K562 (cell line): ENCODE measurements around the gene ERVMER34-1. TPM values are rescaled to one million over a fixed set of nuclear protein-coding genes. Genes with fewer than 3 reads are reported as not detected.

Experiments
- ATAC-seq: fragments of 200-7000 bp; cut with Tn5 transposase; 3 replicates; pipeline ENCODE4 v1.9.1; 2020; ENCODE audit warnings: moderate library complexity
- BruUV-seq: library from RNA; stranded (reverse); fragments of 400-500 nt; replicated peaks from 2 replicates; lab custom pipeline; 2021; lab: Mats Ljungman, UMichigan
- CTCF ChIA-PET: fragments of 300-600 bp; formaldehyde crosslinking; extraction: SDS; loops from one replicate; lab custom pipeline; 2021; ENCODE audit warnings: low intra/inter-chr PET ratio; lab: Yijun Ruan, JAX
- POLR2A ChIA-PET: fragments of 300-600, 350-650 bp; sonication (Branson Sonifier 250); formaldehyde crosslinking; extraction: SDS; loops from one replicate; lab custom pipeline; 2021; ENCODE audit warnings: antibody characterized with exemption, inconsistent platforms; lab: Yijun Ruan, JAX
- DNase-seq, 4 experiments: peaks; one replicate each; pipeline versions ENCODE4 v3.0.0 to v3.0.0-alpha.2; 2011 to 2018; ENCODE audit warnings: low spot score in 3 of 4, mixed read lengths in 3 of 4; ENCODE audit errors: extremely low read depth in 1 of 4
- FAIRE-seq: peaks from 2 replicates; lab custom pipeline; 2011; peaks lifted over from hg19 to GRCh38; lab: Jason Lieb, UNC
- H2AFZ ChIP-seq: 2 replicates; pipeline ENCODE4 v1.6.0; 2011; ENCODE audit warnings: low read depth, low read length, control low read depth, inconsistent platforms
- H3K27ac ChIP-seq: fragments of 200-600 bp; 3 replicates; pipeline ENCODE4 v1.8.0; 2011; ENCODE audit warnings: low read depth, mild to moderate bottlenecking, control low read depth, inconsistent platforms, low read length, moderate library complexity, mixed read lengths; ENCODE audit errors: extremely low read depth
- H3K27me3 ChIP-seq, 2 experiments: fragments of 300-600 bp in 1 of 2; 2 replicates in 1 of 2; 3 replicates in 1 of 2; pipeline versions ENCODE4 v1.6.0 to v1.8.0; 2011; ENCODE audit warnings: inconsistent platforms in 2 of 2, low read length in 2 of 2, mild to moderate bottlenecking in 1 of 2, mixed read lengths in 1 of 2, moderate library complexity in 1 of 2; ENCODE audit not compliant: control insufficient read depth in 2 of 2, insufficient read depth in 2 of 2
- H3K36me3 ChIP-seq: fragments of 300-600 bp; 3 replicates; pipeline ENCODE4 v1.8.0; 2011; ENCODE audit warnings: mild to moderate bottlenecking, low read length, inconsistent platforms; ENCODE audit not compliant: control insufficient read depth, insufficient read depth
- H3K4me1 ChIP-seq, 2 experiments: fragments of 200-600 bp in 1 of 2; replicated peaks in 1 of 2; 2 replicates in 1 of 2; 3 replicates in 1 of 2; pipeline versions ENCODE4 v1.5.1 to v1.8.0; 2011; ENCODE audit warnings: inconsistent platforms in 2 of 2, low read length in 2 of 2, mild to moderate bottlenecking in 1 of 2, mixed read lengths in 1 of 2, moderate library complexity in 1 of 2; ENCODE audit not compliant: control insufficient read depth in 2 of 2, insufficient read depth in 2 of 2
- H3K4me2 ChIP-seq: 2 replicates; pipeline ENCODE4 v1.6.1; 2011; ENCODE audit warnings: low read length, control low read depth, inconsistent platforms, mixed read lengths; ENCODE audit not compliant: insufficient read depth
- H3K4me3 ChIP-seq: fragments of 200-600 bp; sonication (generic), shearing (Covaris generic); 2 replicates; pipeline ENCODE4 v1.5.1; 2016; ENCODE audit warnings: control low read depth, inconsistent platforms
- H3K79me2 ChIP-seq: fragments of 200-600 bp; 3 replicates; pipeline ENCODE4 v1.8.0; 2011; ENCODE audit warnings: low read length, inconsistent platforms; ENCODE audit not compliant: control insufficient read depth, insufficient read depth
- H3K9ac ChIP-seq, 2 experiments: 2 replicates each; pipeline versions ENCODE4 v1.6.0 to v1.6.1; 2011; ENCODE audit warnings: low read depth in 2 of 2, low read length in 2 of 2, control low read depth in 1 of 2, inconsistent platforms in 1 of 2, mild to moderate bottlenecking in 1 of 2, mixed read lengths in 1 of 2; ENCODE audit not compliant: insufficient read depth in 1 of 2
- H3K9me1 ChIP-seq: one replicate; pipeline ENCODE4 v1.6.0; 2011; ENCODE audit warnings: inconsistent platforms, mild to moderate bottlenecking, low read length, moderate library complexity; ENCODE audit not compliant: control insufficient read depth, insufficient read depth
- H3K9me3 ChIP-seq: replicated peaks from 2 replicates; pipeline ENCODE4 v1.5.1; 2011; ENCODE audit warnings: low read depth, low read length, inconsistent platforms; ENCODE audit not compliant: control insufficient read depth, insufficient read depth
- H4K20me1 ChIP-seq: replicated peaks from 2 replicates; pipeline ENCODE4 v1.6.1; 2011; ENCODE audit warnings: low read length, inconsistent platforms, mixed read lengths; ENCODE audit not compliant: control insufficient read depth, insufficient read depth
- BRF1 ChIP-seq: IDR thresholded peaks from 3 replicates; pipeline ENCODE4 v1.6.1; 2011; ENCODE audit warnings: borderline replicate concordance, mild to moderate bottlenecking; ENCODE audit not compliant: insufficient read length; ENCODE audit errors: extremely low read depth
- CBFA2T3 ChIP-seq: fragments of 450-650 bp; IDR thresholded peaks from 2 replicates; pipeline ENCODE4 v1.6.1; 2017
- CSDE1 ChIP-seq, 2 experiments: fragments of 450-650 bp; IDR thresholded peaks; 2 replicates each; pipeline ENCODE4 v1.6.1; 2016; ENCODE audit warnings: mild to moderate bottlenecking in 1 of 2
- EGR1 ChIP-seq: fragments of 450-650 bp; conservative IDR thresholded peaks from 2 replicates; pipeline ENCODE4 v1.6.1; 2017; ENCODE audit warnings: mild to moderate bottlenecking
- ESRRA ChIP-seq: fragments of 450-650 bp; IDR thresholded peaks from 2 replicates; pipeline ENCODE4 v1.6.1; 2014; ENCODE audit warnings: low read depth, mild to moderate bottlenecking, moderate library complexity, borderline replicate concordance
- L3MBTL2 ChIP-seq: fragments of 450-650 bp; IDR thresholded peaks from 2 replicates; pipeline ENCODE4 v1.6.1; 2016; ENCODE audit warnings: mild to moderate bottlenecking, moderate library complexity
- MAZ ChIP-seq, 2 experiments: fragments of 450-650 bp in 1 of 2; sonication (generic) in 1 of 2; formaldehyde crosslinking; IDR thresholded peaks in 1 of 2; conservative IDR thresholded peaks in 1 of 2; 2 replicates each; pipeline versions ENCODE4 v1.4.0 to v1.5.0; 2020; ENCODE audit warnings: mild to moderate bottlenecking in 1 of 2, missing genetic modification reagents in 1 of 2
- NR2C2 ChIP-seq, 2 experiments: fragments of 200-800 bp in 1 of 2; sonication (Bioruptor generic) in 1 of 2; sonication (generic) in 1 of 2; formaldehyde crosslinking in 1 of 2; IDR thresholded peaks; 2 replicates each; pipeline versions ENCODE4 v1.6.1 to v1.8.0; 2016 to 2022; ENCODE audit warnings: mild to moderate bottlenecking in 1 of 2, missing compliant biosample characterization in 1 of 2, missing genetic modification characterization in 1 of 2, missing genetic modification reagents in 1 of 2
- RAD51 ChIP-seq: fragments of 450-650 bp; IDR thresholded peaks from 2 replicates; pipeline ENCODE4 v1.7.1; 2016; ENCODE audit warnings: low read depth, mild to moderate bottlenecking, borderline replicate concordance
- RBM15 ChIP-seq: fragments of 200-400 bp; formaldehyde crosslinking; IDR thresholded peaks from 2 replicates; pipeline ENCODE4 v1.6.1; 2018; ENCODE audit warnings: mild to moderate bottlenecking, low read length, moderate library complexity; ENCODE audit not compliant: insufficient read depth
- RBM17 ChIP-seq: fragments of 200-400 bp; formaldehyde crosslinking; IDR thresholded peaks from 2 replicates; pipeline ENCODE4 v1.6.1; 2017; ENCODE audit warnings: low read depth, mild to moderate bottlenecking, low read length, borderline replicate concordance
- RBM34 ChIP-seq: fragments of 200-400 bp; formaldehyde crosslinking; IDR thresholded peaks from 2 replicates; pipeline ENCODE4 v1.6.1; 2018; ENCODE audit warnings: low read length, borderline replicate concordance; ENCODE audit not compliant: insufficient read depth
- RNF2 ChIP-seq: sonication (generic); IDR thresholded peaks from 2 replicates; pipeline ENCODE4 v1.6.1; 2016
- ZNF224 ChIP-seq: sonication (generic); formaldehyde crosslinking; IDR thresholded peaks from 2 replicates; pipeline ENCODE4 v1.8.0; 2022; ENCODE audit warnings: mild to moderate bottlenecking, missing genetic modification reagents
- ZNF24 ChIP-seq: fragments of 450-650 bp; IDR thresholded peaks from 2 replicates; pipeline ENCODE4 v1.6.1; 2016
- ZNF316 ChIP-seq: fragments of 450-650 bp; IDR thresholded peaks from 2 replicates; pipeline ENCODE4 v1.6.1; 2016
- ZNF347 ChIP-seq: fragments of 450-650 bp; formaldehyde crosslinking; IDR thresholded peaks from 2 replicates; pipeline ENCODE4 v1.4.0; 2020; ENCODE audit warnings: low read depth, mild to moderate bottlenecking, moderate library complexity
- WGBS: fragments of 100-300 bp; shearing (Covaris generic); methylation state at CpG from one replicate; pipeline ENCODE4 v1.1.6; 2016; ENCODE audit warnings: low coverage, mixed read lengths; ENCODE audit not compliant: insufficient coverage; ENCODE audit errors: missing lambda C conversion rate; 5-methylcytosine and 5-hydroxymethylcytosine counted together
- in situ Hi-C: fragments of 300-500 bp; cut with MboI; formaldehyde crosslinking; loops from 4 replicates; pipeline ENCODE4 v1.15.0; 2018; ENCODE audit warnings: inconsistent platforms, mixed read lengths
- intact Hi-C: fragments of 100-400 bp; cut with micrococcal nuclease; formaldehyde crosslinking; loops from 2 replicates; pipeline ENCODE4 v1.14.2; 2022
- polyA plus RNA-seq, 8 experiments: library from polyadenylated mRNA; depleted of rRNA in 4 of 8; stranded (reverse) in 5 of 8; unstranded in 3 of 8; fragments of >200 nt; fragmentation: Nextera tagmentation in 2 of 8; fragmentation: Illumina TruSeq in 1 of 8; extraction: Ambion mirVana in 2 of 8; extraction: Trizol in 1 of 8; gene quantifications; 2 replicates each; pipeline versions ENCODE4 v1.2.1 to v1.2.3, GENCODE V29; 2011 to 2014; ENCODE audit warnings: inconsistent platforms in 1 of 8, missing spikeins in 1 of 8
- total RNA-seq, 7 experiments: library from RNA; depleted of rRNA in 6 of 7; stranded (reverse); fragments of >200 nt in 6 of 7; fragmentation: Illumina TruSeq in 2 of 7; extraction: Trizol in 2 of 7; gene quantifications; 2 replicates each; pipeline versions ENCODE4 v1.2.1 to v1.2.3, GENCODE V29; 2011 to 2021; ENCODE audit warnings: low replicate concordance in 1 of 7
- TF ChIP-seq, protein P1 (sequence below): fragments of 450-650 bp; IDR thresholded peaks from 2 replicates; pipeline ENCODE4 v1.6.1; 2018; ENCODE audit warnings: mild to moderate bottlenecking, low read depth; ENCODE audit not compliant: partially characterized antibody
- TF ChIP-seq, protein P2 (sequence below): fragments of 450-650 bp; formaldehyde crosslinking; IDR thresholded peaks from 2 replicates; pipeline ENCODE4 v1.4.0; 2020; ENCODE audit warnings: mild to moderate bottlenecking, moderate library complexity

Gene ERVMER34-1
- total and polyA plus RNA-seq, 9 of the 15 experiments (the other 6 are each of a cell fraction or from before 2014, with no cell fraction given): 0.04 to 0.57 (median 0.25) TPM

DNA sequence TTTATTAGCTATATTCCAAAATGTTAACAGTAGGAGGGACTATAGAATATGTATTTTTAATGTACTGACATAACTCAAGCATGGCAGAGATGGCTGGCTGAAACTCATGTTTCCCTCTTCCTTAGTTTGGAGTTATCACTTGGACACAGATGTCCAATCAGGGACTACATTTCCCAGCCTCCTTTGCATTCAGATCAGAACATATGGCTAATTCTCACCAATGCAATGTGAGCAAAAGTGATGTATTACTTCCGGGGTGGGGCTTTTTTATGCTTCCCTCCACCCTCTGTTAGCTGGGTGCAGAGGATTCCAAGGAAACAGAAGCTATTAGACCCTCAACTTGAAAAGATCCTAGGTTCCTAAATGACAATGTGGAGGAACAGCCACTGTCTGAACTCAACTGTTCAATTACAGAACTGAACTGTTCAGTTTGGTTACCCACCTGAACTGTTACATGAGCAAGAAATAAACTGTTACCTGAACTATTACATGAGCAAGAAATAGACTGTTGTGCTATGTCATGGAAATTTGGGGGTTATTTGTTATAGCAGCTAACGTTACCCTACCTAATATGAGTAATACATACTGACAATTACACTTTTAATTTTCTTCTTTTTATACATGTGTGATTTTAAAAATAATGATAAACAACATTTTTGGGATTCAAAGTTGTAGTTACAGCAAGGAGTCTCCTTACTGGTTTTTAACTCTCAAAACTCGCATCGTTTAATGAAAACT lies 29.6 kb upstream of the ERVMER34-1 start (continued):
- TF ChIP-seq ZNF24 (peak; percentile 24; the same call in 1 of the 2 replicates), RAD51 (peak; percentile 25; the same call in 1 of the 2 replicates)

DNA sequence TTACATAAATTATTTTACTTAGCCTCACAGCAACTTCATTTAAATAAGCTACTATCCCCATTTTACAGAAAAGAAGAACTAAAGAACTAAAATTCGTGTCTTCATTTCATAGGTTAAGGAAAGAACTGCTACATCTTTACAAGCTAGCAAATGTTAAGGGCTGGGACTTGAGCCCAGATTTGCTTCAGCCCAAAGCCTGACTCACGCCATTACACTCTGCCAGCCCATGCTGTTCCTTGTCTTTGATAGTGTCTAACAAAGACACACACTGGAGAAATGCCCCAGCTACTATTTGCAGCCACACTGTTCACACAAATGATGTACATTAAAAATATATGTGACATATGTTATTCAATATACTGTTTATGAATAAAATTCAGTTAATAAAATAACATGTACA lies 29.0 kb upstream of the ERVMER34-1 start:
- H3K36me3 ChIP-seq: no peaks in the 10 kb centered on the region
- H4K20me1 ChIP-seq: no peaks in the 10 kb centered on the region; the same call in 1 of the 2 replicates
- no peak overlapping the region for H3K4me3 ChIP-seq
- DNase-seq: no peak
- no peaks in the 10 kb centered on the region for H3K9me1 ChIP-seq
- intact Hi-C loops (no loop called here), in situ Hi-C loops (no loop called here)
- H3K4me2 ChIP-seq: no peak overlapping the region
- 0% methylated on average over 2 of the region's 2 CpGs for WGBS
- no peak overlapping the region for H3K9ac ChIP-seq
- no peaks in the 10 kb centered on the region for H3K79me2 ChIP-seq
- H2AFZ ChIP-seq: no peak overlapping the region
- H3K4me1 ChIP-seq: no peaks in the 10 kb centered on the region
- no peaks in the 10 kb centered on the region for H3K9me3 ChIP-seq
- H3K27me3 ChIP-seq: peaks cover 0 to 5% of the 10 kb centered on the region in 2 experiments; a peak in 3 of 5 replicates
- BruUV-seq: no TSS peak
- no peak for TF ChIP-seq RNF2
- no peak for TF ChIP-seq RBM34
- TF ChIP-seq ZNF347 (CRISPR knock-in tag): no peak
- TF ChIP-seq ZNF316: no peak
- no peak for TF ChIP-seq ESRRA
- TF ChIP-seq NR2C2 (CRISPR knock-in tag; IDR thresholded peaks at IDR 0.05): no peak
- TF ChIP-seq NR2C2 (tag; IDR thresholded peaks at IDR 0.05): no peak
- TF ChIP-seq, protein P1, sequence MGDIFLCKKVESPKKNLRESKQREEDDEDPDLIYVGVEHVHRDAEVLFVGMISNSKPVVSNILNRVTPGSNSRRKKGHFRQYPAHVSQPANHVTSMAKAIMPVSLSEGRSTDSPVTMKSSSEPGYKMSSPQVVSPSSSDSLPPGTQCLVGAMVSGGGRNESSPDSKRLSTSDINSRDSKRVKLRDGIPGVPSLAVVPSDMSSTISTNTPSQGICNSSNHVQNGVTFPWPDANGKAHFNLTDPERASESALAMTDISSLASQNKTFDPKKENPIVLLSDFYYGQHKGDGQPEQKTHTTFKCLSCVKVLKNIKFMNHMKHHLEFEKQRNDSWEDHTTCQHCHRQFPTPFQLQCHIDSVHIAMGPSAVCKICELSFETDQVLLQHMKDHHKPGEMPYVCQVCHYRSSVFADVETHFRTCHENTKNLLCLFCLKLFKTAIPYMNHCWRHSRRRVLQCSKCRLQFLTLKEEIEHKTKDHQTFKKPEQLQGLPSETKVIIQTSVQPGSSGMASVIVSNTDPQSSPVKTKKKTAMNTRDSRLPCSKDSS: no peak
- no peak for TF ChIP-seq RBM17
- TF ChIP-seq MAZ (CRISPR knock-in tag; conservative IDR thresholded peaks at IDR 0.05 in 1 of 2, IDR thresholded peaks at IDR 0.05 in 1 of 2): no peak
- no peak for TF ChIP-seq BRF1
- TF ChIP-seq RBM15: no peak
- TF ChIP-seq EGR1: no peak
- TF ChIP-seq, protein P2, sequence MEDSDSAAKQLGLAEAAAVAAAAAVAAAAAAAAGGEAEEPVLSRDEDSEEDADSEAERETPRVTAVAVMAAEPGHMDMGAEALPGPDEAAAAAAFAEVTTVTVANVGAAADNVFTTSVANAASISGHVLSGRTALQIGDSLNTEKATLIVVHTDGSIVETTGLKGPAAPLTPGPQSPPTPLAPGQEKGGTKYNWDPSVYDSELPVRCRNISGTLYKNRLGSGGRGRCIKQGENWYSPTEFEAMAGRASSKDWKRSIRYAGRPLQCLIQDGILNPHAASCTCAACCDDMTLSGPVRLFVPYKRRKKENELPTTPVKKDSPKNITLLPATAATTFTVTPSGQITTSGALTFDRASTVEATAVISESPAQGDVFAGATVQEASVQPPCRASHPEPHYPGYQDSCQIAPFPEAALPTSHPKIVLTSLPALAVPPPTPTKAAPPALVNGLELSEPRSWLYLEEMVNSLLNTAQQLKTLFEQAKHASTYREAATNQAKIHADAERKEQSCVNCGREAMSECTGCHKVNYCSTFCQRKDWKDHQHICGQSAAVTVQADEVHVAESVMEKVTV (CRISPR knock-in tag): no peak
- TF ChIP-seq L3MBTL2: no peak
- no peak for TF ChIP-seq CBFA2T3
- no peak for TF ChIP-seq ZNF224 (CRISPR knock-in tag)
- TF ChIP-seq CSDE1 (IDR thresholded peaks at IDR 0.05): no peak
- TF ChIP-seq, all 486 proteins: peak for 0
- no peak overlapping the region for H3K27ac ChIP-seq
- ChIA-PET CTCF (no interaction called here), POLR2A (no interaction called here)
- FAIRE-seq: no peak
- no peak for ATAC-seq
